Endodermal cell (in vitro differentiated cells): ENCODE data around the gene NTRK1. TPM values are rescaled to one million over a fixed set of nuclear protein-coding genes. Genes with fewer than 3 reads are reported as not detected.

Experiments
- DNase-seq: peaks from one replicate; pipeline ENCODE4 v3.0.0-alpha.2; 2017
- H3K27ac ChIP-seq: 2 replicates; pipeline ENCODE4 v1.5.1; 2013; ENCODE audit warnings: mild to moderate bottlenecking, low read depth, low read length, moderate library complexity
- H3K27me3 ChIP-seq: 2 replicates; pipeline ENCODE4 v1.6.1; 2013; ENCODE audit warnings: mild to moderate bottlenecking, low read length, moderate library complexity; ENCODE audit not compliant: insufficient read depth, control insufficient read depth, poor library complexity, severe bottlenecking
- H3K36me3 ChIP-seq: 2 replicates; pipeline ENCODE4 v1.7.0; 2013; ENCODE audit warnings: mild to moderate bottlenecking, low read length, moderate library complexity; ENCODE audit not compliant: control insufficient read depth, insufficient read depth
- H3K4me1 ChIP-seq: one replicate; pipeline ENCODE4 v1.7.0; 2013; ENCODE audit warnings: low read length; ENCODE audit not compliant: control insufficient read depth, insufficient read depth
- H3K4me3 ChIP-seq: 2 replicates; pipeline ENCODE4 v1.5.1; 2013; ENCODE audit warnings: mild to moderate bottlenecking, low read length, moderate library complexity
- H3K9ac ChIP-seq: 2 replicates; pipeline ENCODE4 v1.6.1; 2013; ENCODE audit warnings: mild to moderate bottlenecking, low read length, moderate library complexity; ENCODE audit not compliant: poor library complexity, severe bottlenecking; ENCODE audit errors: extremely low read depth
- H3K9me3 ChIP-seq: 2 replicates; pipeline ENCODE4 v1.6.1; 2013; ENCODE audit warnings: mild to moderate bottlenecking, low read length, moderate library complexity; ENCODE audit not compliant: control insufficient read depth
- H3K27ac Mint-ChIP-seq: 2 replicates; pipeline ENCODE4 v1.8.0; 2020; ENCODE audit warnings: mixed read lengths
- H3K27me3 Mint-ChIP-seq: 2 replicates; pipeline ENCODE4 v1.8.0; 2021; ENCODE audit warnings: mild to moderate bottlenecking, mixed read lengths; ENCODE audit not compliant: insufficient read depth
- H3K36me3 Mint-ChIP-seq: 2 replicates; pipeline ENCODE4 v1.8.0; 2020; ENCODE audit warnings: low read depth, mixed read lengths
- H3K4me1 Mint-ChIP-seq: 2 replicates; pipeline ENCODE4 v1.8.0; 2020; ENCODE audit warnings: mixed read lengths
- H3K4me3 Mint-ChIP-seq: 2 replicates; pipeline ENCODE4 v1.8.0; 2020; ENCODE audit warnings: mild to moderate bottlenecking, moderate library complexity, mixed read lengths
- H3K9me3 Mint-ChIP-seq: 2 replicates; pipeline ENCODE4 v1.8.0; 2020; ENCODE audit warnings: mild to moderate bottlenecking, mixed read lengths
- WGBS, 2 experiments: methylation state at CpG; one replicate each; pipeline versions ENCODE4 v1.1.5 to v1.1.7; 2013; ENCODE audit warnings: missing lambda C conversion rate in 2 of 2, mixed read lengths in 1 of 2; ENCODE audit not compliant: insufficient coverage in 1 of 2, insufficient read length in 1 of 2; 5-methylcytosine and 5-hydroxymethylcytosine counted together
- total RNA-seq, 2 donors: library from RNA; stranded (reverse); fragmentation: NEBNext Ultra II Directional in 1 of 2; extraction: Animal tissue kit (Norgen Biotek cat#: 25700) in 1 of 2; gene quantifications; 2 replicates in 1 of 2; 3 replicates in 1 of 2; pipeline ENCODE4 v1.2.1, GENCODE V29; 2021
- TF ChIP-seq, protein P1 (sequence below): fragments of 200-600 bp; sonication (generic); conservative IDR thresholded peaks from 2 replicates; pipeline ENCODE4 v1.5.0; 2021; ENCODE audit warnings: antibody characterized with exemption, mild to moderate bottlenecking

NTRK1 gene
- total RNA-seq, 2 donors from 2014 or later = 0.44 to 0.82 TPM

DNA sequence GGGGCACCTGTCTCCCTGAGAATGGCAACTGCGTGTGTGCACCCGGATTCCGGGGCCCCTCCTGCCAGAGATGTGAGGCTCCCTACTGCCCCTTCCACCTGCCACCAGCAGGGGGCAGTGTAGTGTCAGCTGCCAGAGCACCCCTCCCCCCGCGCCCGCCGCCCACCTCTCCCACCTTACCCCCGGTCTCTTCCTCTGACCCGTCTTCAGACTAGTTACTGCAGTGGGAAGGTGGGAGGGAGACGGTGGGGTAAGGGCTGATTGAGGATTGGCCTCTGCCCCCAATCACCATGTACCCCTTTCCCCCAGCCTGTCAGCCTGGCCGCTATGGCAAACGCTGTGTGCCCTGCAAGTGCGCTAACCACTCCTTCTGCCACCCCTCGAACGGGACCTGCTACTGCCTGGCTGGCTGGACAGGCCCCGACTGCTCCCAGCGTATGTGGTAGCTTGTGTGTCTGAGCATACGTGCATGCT, 49.7 kb downstream of the NTRK1 start:
- H3K4me3 Mint-ChIP-seq = peak overlapping the region; percentile 33
- WGBS, 2 experiments = 36 to 39% methylated on average over 3 to 13 of the region's 18 CpGs
- DNase-seq = peak; percentile 92
- TF ChIP-seq, protein P1, sequence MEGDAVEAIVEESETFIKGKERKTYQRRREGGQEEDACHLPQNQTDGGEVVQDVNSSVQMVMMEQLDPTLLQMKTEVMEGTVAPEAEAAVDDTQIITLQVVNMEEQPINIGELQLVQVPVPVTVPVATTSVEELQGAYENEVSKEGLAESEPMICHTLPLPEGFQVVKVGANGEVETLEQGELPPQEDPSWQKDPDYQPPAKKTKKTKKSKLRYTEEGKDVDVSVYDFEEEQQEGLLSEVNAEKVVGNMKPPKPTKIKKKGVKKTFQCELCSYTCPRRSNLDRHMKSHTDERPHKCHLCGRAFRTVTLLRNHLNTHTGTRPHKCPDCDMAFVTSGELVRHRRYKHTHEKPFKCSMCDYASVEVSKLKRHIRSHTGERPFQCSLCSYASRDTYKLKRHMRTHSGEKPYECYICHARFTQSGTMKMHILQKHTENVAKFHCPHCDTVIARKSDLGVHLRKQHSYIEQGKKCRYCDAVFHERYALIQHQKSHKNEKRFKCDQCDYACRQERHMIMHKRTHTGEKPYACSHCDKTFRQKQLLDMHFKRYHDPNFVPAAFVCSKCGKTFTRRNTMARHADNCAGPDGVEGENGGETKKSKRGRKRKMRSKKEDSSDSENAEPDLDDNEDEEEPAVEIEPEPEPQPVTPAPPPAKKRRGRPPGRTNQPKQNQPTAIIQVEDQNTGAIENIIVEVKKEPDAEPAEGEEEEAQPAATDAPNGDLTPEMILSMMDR = peak; percentile 99
- no peaks in the 10 kb centered on the region for H3K36me3 ChIP-seq
- no peak overlapping the region for H3K4me3 ChIP-seq
- H3K9me3 Mint-ChIP-seq = no peaks in the 10 kb centered on the region
- H3K9ac ChIP-seq = no peak overlapping the region
- no peaks in the 10 kb centered on the region for H3K9me3 ChIP-seq
- H3K27me3 ChIP-seq = no peaks in the 10 kb centered on the region
- H3K36me3 Mint-ChIP-seq = no peaks in the 10 kb centered on the region
- H3K27ac ChIP-seq = no peak overlapping the region
- H3K4me1 Mint-ChIP-seq = no peaks in the 10 kb centered on the region
- no peak overlapping the region for H3K27ac Mint-ChIP-seq
- no peaks in the 10 kb centered on the region for H3K4me1 ChIP-seq
- H3K27me3 Mint-ChIP-seq = peaks cover 44% of the 10 kb centered on the region

DNA sequence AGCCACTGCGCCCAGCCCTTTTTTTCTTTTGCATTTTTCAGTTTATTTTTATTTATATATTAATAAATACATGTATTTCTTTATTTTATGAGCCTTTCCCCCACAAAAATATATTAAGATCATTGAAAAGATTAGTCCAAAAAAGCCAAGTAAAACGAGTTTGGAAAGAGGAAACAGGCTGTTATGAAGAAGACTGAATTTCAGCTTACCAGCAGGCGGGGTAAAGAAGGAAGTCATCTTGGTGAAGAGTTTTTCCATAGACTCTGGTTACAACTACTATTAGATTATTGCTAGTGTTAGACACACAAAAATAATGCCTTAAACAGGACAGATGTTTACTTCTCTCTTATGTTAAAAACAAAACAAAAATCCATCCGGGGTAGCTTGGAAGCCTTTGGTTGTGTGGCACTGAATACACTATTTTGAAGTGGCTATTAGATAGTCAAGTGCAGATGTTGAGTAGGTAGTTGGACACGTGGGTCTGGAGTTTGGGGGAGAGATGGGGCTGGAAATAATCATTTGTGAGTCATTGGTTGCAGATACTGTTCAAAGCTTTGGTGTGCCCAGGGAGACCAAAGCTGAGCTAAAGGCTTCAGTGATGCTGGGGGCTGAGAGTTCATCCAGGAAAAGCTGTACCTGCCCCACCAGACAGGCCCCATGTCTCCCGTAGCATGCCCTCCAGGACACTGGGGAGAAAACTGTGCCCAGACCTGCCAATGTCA, 51.1 kb downstream of the NTRK1 start:
- WGBS, 2 experiments = 87 to 89% methylated on average over 3 to 5 of the region's 6 CpGs
- Histone ChIP-seq H3K9me3 (no peaks in the 10 kb centered on the region), H3K27me3 (no peaks in the 10 kb centered on the region), H3K27ac (no peak overlapping the region), H3K36me3 (no peaks in the 10 kb centered on the region), H3K4me3 (no peak overlapping the region), H3K9ac (no peak overlapping the region), H3K4me1 (no peaks in the 10 kb centered on the region)
- Mint-ChIP-seq H3K4me3 (no peak overlapping the region), H3K27me3 (peaks cover 47% of the 10 kb centered on the region), H3K27ac (no peak overlapping the region), H3K36me3 (no peaks in the 10 kb centered on the region), H3K9me3 (no peaks in the 10 kb centered on the region), H3K4me1 (no peaks in the 10 kb centered on the region)
- DNase-seq = no peak
- TF ChIP-seq, protein P1 = no peak

GRCh38 chr1:156912310-156912709, 51.6 kb downstream of the NTRK1 start:
- DNase-seq = no peak
- H3K9ac ChIP-seq = no peak overlapping the region
- H3K27ac Mint-ChIP-seq = no peak overlapping the region
- no peaks in the 10 kb centered on the region for H3K4me1 ChIP-seq
- H3K9me3 ChIP-seq = no peaks in the 10 kb centered on the region
- TF ChIP-seq, protein P1 = no peak
- H3K9me3 Mint-ChIP-seq = no peaks in the 10 kb centered on the region
- H3K4me1 Mint-ChIP-seq = no peaks in the 10 kb centered on the region
- H3K4me3 ChIP-seq = no peak overlapping the region
- H3K27ac ChIP-seq = no peak overlapping the region
- H3K27me3 ChIP-seq = no peaks in the 10 kb centered on the region
- WGBS, 2 experiments = 80 to 83% methylated on average over 2 of the region's 2 CpGs
- H3K4me3 Mint-ChIP-seq = no peak overlapping the region
- H3K27me3 Mint-ChIP-seq = peaks cover 49% of the 10 kb centered on the region
- no peaks in the 10 kb centered on the region for H3K36me3 ChIP-seq
- no peaks in the 10 kb centered on the region for H3K36me3 Mint-ChIP-seq
